Epidermal melanocyte (primary cell): ENCODE results near the gene ERCC6L.
"Not testable (repeated sequence)": the region's sequence is repeated elsewhere in the genome, so short reads cannot be mapped to it uniquely, and the experiment has no call there.

ENCODE experiments used
- DNase-seq: peaks from one replicate; pipeline ENCODE4 v3.0.0; 2011; ENCODE audit warnings: low spot score; ENCODE audit not compliant: insufficient read length

Gene ERCC6L

GRCh38 chrX:72176289-72176688 is 62.5 kb downstream of the ERCC6L start:
- DNase-seq = not testable (repeated sequence)

GRCh38 chrX:72169008-72169728 is 69.7 kb downstream of the ERCC6L start:
- no peak for DNase-seq

DNA sequence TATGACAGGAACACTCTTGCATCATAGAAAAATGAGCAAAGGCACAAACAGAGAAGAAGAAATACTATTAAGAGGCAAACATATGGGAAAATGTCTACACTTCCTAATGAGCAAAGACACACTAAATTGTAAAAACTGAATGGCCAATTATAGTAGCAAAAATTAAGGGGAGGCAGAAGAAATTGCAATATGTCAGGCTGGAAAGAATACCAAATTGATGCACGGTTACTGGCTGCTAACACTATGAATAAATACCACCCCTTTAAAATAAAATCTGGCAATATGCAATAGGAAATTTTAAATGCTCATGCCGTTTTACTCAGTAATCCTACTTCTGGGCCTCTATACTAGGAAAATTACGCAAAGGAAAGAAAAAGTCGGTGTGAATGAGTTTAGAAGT is 73.3 kb downstream of the ERCC6L start:
- DNase-seq = no peak

DNA sequence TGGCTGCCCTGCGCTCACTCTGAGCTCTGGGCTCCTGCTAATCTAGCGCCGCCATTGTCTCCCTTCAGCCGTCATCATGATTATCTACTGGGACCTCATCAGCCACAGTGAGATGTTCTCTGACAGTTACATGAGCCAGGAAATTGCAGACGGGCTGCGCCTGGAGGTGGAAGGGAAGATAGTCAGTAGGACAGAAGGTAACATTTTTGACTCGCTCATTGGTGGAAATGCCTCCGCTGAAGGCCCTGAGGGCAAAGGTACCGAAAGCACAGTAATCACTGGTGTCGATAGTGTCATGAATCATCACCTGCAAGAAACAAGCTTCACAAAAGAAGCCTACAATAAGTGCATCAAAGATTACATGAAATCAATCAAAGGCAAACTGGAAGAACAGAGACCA is 79.1 kb downstream of the ERCC6L start:
- DNase-seq = no peak

DNA sequence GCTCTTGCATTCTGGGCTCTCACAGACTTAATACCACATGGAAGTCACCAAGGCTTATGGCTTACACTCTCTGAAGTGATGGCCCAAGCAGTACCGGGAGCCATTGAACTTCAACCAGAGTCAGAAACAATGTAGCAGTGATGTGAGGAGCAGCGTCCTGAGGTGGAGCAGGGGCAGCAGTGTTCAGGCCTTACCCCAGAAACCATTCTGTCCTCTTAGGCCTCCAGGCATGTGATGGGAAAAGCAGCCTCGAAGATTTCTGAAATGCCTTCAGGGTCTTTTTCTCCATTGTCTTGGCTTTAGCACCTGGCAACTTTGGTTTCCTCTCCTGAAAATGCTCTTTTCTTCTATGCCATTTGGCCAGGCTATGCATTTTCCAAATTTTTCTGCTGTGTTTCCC is 80.1 kb downstream of the ERCC6L start:
- no peak for DNase-seq
